DND-41 (cell line): ENCODE measurements around the gene IQGAP3.

Experiments used
- ATAC-seq: fragments of 200-7000 bp; cut with Tn5 transposase; 3 replicates; pipeline ENCODE4 v1.9.1; 2021; ENCODE audit warnings: low read depth; ENCODE audit not compliant: insufficient read depth
- DNase-seq: peaks from one replicate; pipeline ENCODE4 v3.0.0-alpha.2; 2020
- H2AFZ ChIP-seq: 2 replicates; pipeline ENCODE4 v1.6.0; 2012; ENCODE audit warnings: low read depth, low read length
- H3K27ac ChIP-seq: 2 replicates; pipeline ENCODE4 v1.5.1; 2012; ENCODE audit warnings: low read length, inconsistent platforms
- H3K27me3 ChIP-seq: fragments of 200-600 bp; sonication (generic); 2 replicates; pipeline ENCODE4 v1.6.0; 2012; ENCODE audit warnings: low read length, mild to moderate bottlenecking, inconsistent platforms; ENCODE audit not compliant: insufficient read depth, poor library complexity
- H3K36me3 ChIP-seq: 2 replicates; pipeline ENCODE4 v1.5.1; 2012; ENCODE audit warnings: low read length, inconsistent platforms; ENCODE audit not compliant: insufficient read depth
- H3K4me1 ChIP-seq: 2 replicates; pipeline ENCODE4 v1.5.1; 2012; ENCODE audit warnings: mild to moderate bottlenecking, low read length; ENCODE audit not compliant: insufficient read depth
- H3K4me2 ChIP-seq: 2 replicates; pipeline ENCODE4 v1.6.0; 2012; ENCODE audit warnings: mild to moderate bottlenecking, moderate library complexity, low read length, inconsistent platforms; ENCODE audit not compliant: insufficient read depth
- H3K4me3 ChIP-seq, 2 experiments: fragments of 200-600 bp in 1 of 2; shearing (Covaris generic) in 1 of 2; 2 replicates each; pipeline ENCODE4 v1.5.1; 2012 to 2016; ENCODE audit warnings: inconsistent platforms in 2 of 2, low read length in 2 of 2, mild to moderate bottlenecking in 2 of 2, low read depth in 1 of 2, moderate library complexity in 1 of 2
- H3K79me2 ChIP-seq: 2 replicates; pipeline ENCODE4 v1.6.0; 2012; ENCODE audit warnings: low read length, inconsistent platforms; ENCODE audit not compliant: insufficient read depth
- H3K9ac ChIP-seq: 2 replicates; pipeline ENCODE4 v1.6.0; 2012; ENCODE audit warnings: low read depth, mild to moderate bottlenecking, inconsistent platforms, low read length, moderate library complexity
- H3K9me3 ChIP-seq: 2 replicates; pipeline ENCODE4 v1.5.1; 2012; ENCODE audit warnings: low read length, moderate library complexity, mild to moderate bottlenecking, inconsistent platforms; ENCODE audit not compliant: insufficient read depth, severe bottlenecking
- H4K20me1 ChIP-seq: 2 replicates; pipeline ENCODE4 v1.6.0; 2012; ENCODE audit warnings: low read length; ENCODE audit not compliant: insufficient read depth
- EZH2 ChIP-seq: IDR thresholded peaks from 3 replicates; pipeline ENCODE4 v1.6.1; 2012; ENCODE audit warnings: borderline replicate concordance, low read depth, mild to moderate bottlenecking, moderate library complexity, low read length, inconsistent platforms; ENCODE audit not compliant: severe bottlenecking
- TF ChIP-seq, protein P1 (sequence below): IDR thresholded peaks from 2 replicates; pipeline ENCODE4 v1.5.1; 2012; ENCODE audit warnings: borderline replicate concordance, low read length, moderate library complexity, mild to moderate bottlenecking; ENCODE audit not compliant: poor library complexity, severe bottlenecking; ENCODE audit errors: extremely low read depth

IQGAP3 gene

DNA sequence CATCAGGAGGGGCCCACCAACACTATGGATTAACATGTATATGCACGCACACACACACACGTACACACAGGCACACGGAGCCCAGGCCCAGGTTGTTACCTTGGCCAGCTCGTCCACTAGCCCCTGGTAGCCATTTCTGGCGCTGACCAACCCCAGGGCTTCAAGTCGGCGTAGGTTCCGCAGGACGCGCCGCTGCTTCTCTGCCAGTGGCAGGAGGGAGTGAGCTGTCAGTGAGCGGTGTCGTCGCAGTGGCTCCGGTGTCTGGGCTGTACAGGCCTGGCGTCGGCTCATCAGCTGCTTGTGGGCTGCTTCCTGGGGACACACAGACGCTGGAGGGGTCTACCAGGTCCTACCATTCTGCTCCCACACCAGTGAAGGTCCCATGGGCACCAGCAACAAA, 42.4 kb downstream of the IQGAP3 start:
- DNase-seq: no peak
- H3K9ac ChIP-seq: no peak overlapping the region
- no peak overlapping the region for H3K27ac ChIP-seq
- H3K4me1 ChIP-seq: no peaks in the 10 kb centered on the region
- no peaks in the 10 kb centered on the region for H4K20me1 ChIP-seq
- H3K79me2 ChIP-seq: no peaks in the 10 kb centered on the region
- no peaks in the 10 kb centered on the region for H3K9me3 ChIP-seq
- no peak overlapping the region for H2AFZ ChIP-seq
- H3K36me3 ChIP-seq: peaks cover 80% of the 10 kb centered on the region
- H3K27me3 ChIP-seq: no peaks in the 10 kb centered on the region
- ATAC-seq: no peak
- no peak overlapping the region for H3K4me2 ChIP-seq
- TF ChIP-seq, protein P1, sequence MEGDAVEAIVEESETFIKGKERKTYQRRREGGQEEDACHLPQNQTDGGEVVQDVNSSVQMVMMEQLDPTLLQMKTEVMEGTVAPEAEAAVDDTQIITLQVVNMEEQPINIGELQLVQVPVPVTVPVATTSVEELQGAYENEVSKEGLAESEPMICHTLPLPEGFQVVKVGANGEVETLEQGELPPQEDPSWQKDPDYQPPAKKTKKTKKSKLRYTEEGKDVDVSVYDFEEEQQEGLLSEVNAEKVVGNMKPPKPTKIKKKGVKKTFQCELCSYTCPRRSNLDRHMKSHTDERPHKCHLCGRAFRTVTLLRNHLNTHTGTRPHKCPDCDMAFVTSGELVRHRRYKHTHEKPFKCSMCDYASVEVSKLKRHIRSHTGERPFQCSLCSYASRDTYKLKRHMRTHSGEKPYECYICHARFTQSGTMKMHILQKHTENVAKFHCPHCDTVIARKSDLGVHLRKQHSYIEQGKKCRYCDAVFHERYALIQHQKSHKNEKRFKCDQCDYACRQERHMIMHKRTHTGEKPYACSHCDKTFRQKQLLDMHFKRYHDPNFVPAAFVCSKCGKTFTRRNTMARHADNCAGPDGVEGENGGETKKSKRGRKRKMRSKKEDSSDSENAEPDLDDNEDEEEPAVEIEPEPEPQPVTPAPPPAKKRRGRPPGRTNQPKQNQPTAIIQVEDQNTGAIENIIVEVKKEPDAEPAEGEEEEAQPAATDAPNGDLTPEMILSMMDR: no peak
- TF ChIP-seq EZH2: no peak
- no peak overlapping the region for H3K4me3 ChIP-seq

DNA sequence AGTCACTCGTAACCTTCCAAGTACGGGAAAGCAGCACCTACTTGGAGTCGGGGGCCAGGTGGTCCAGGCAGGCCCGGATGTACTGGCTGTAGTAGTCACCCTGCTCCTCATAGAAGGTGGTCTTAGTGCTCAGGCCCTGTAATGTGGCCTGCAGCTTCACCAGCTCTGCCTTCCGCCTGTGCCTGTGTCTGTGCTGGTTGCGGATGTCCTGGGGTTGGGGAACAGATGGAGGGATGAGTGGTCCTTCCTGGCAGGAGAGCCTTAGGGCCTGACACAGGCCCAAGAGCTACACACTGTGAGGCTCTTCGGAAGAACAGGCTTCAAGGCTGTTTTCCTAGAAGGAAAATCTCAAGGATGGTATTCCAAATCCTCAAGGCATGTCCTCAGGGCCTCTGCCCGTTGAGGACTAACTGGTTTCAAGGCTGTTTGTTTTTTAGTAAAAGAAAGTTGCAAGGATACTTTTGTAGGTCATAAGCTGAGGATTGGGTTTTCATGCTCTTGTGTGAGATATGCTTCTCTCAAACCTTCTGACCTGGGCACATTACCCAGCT, 43.4 kb downstream of the IQGAP3 start:
- no peaks in the 10 kb centered on the region for H3K9me3 ChIP-seq
- no peaks in the 10 kb centered on the region for H3K27me3 ChIP-seq
- no peak overlapping the region for H3K4me2 ChIP-seq
- H3K4me3 ChIP-seq: no peak overlapping the region
- no peak overlapping the region for H3K27ac ChIP-seq
- H4K20me1 ChIP-seq: no peaks in the 10 kb centered on the region
- H3K9ac ChIP-seq: no peak overlapping the region
- H3K79me2 ChIP-seq: no peaks in the 10 kb centered on the region
- no peak for DNase-seq
- no peak for TF ChIP-seq EZH2
- TF ChIP-seq, protein P1: no peak
- H2AFZ ChIP-seq: no peak overlapping the region
- H3K36me3 ChIP-seq: peaks cover 69% of the 10 kb centered on the region
- H3K4me1 ChIP-seq: no peaks in the 10 kb centered on the region
- no peak for ATAC-seq

DNA sequence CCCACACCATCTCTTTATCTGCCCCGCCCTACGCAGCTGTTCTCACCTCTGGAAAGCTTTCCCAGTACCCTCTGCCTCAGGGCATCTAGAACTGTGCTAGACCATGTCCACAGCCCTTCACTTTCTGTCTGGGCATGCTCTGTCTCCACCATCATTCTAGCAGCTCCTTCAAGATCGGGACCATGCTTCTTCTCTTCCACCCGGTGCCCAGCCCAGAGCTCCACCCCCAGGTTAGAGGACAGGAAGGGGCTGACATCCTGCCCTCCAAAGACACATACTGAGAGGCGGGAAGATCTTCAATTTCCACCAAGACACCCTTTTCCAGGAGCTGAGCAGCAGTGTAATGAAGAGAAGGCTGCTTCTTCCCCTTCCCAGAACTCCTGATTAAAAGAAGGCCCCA, 44.1 kb downstream of the IQGAP3 start:
- Histone ChIP-seq H4K20me1 (no peaks in the 10 kb centered on the region), H3K36me3 (peaks cover 62% of the 10 kb centered on the region), H3K4me3 (no peak overlapping the region), H3K9ac (no peak overlapping the region), H3K4me1 (no peaks in the 10 kb centered on the region), H3K4me2 (no peak overlapping the region), H3K27me3 (no peaks in the 10 kb centered on the region), H3K9me3 (no peaks in the 10 kb centered on the region), H3K27ac (no peak overlapping the region), H3K79me2 (no peaks in the 10 kb centered on the region), H2AFZ (no peak overlapping the region)
- no peak for TF ChIP-seq EZH2
- TF ChIP-seq, protein P1: no peak
- DNase-seq (no peak), ATAC-seq (0 out of 3 replicates have a peak, but pooled peaks have one; percentile 37)
